ENCODE measurements around the gene DGKQ. TPM values are rescaled to one million over a fixed set of nuclear protein-coding genes. Genes with fewer than 3 reads are reported as not detected.

The DGKQ gene
- total and polyA plus RNA-seq, 2 of the 13 experiments (the other 11 are each of a cell fraction or from before 2014, with no cell fraction given) = 4.5 to 7.2 TPM

GRCh38 chr4:993111-994029, 20.0 kb upstream of the DGKQ start, which contains the start of gene SLC26A1 (continued):
- TF ChIP-seq ZNF782 (CRISPR knock-in tag; IDR thresholded peaks at IDR 0.05; ENCODE audit: borderline replicate concordance) (no peak), CTCF (CRISPR knock-in tag; IDR thresholded peaks at IDR 0.05) (peak; percentile 54), TIGD3 (CRISPR knock-in tag; IDR thresholded peaks at IDR 0.05; ENCODE audit: borderline replicate concordance) (no peak), CCAR2 (optimal IDR thresholded peaks at IDR 0.05; ENCODE audit: low read depth, low read length) (no peak), NAIF1 (CRISPR knock-in tag; IDR thresholded peaks at IDR 0.05; ENCODE audit: borderline replicate concordance) (no peak), HOXA7 (CRISPR knock-in tag; IDR thresholded peaks at IDR 0.05) (no peak), ZNF572 (CRISPR knock-in tag; IDR thresholded peaks at IDR 0.05) (no peak), ZNF703 (CRISPR knock-in tag; IDR thresholded peaks at IDR 0.05; ENCODE audit: borderline replicate concordance) (no peak; the same call in 1 of the 2 replicates), PAF1 (CRISPR knock-in tag; IDR thresholded peaks at IDR 0.05) (no peak), ZFP90 (CRISPR knock-in tag; IDR thresholded peaks at IDR 0.05; ENCODE audit: borderline replicate concordance) (no peak), ZMAT5 (CRISPR knock-in tag; IDR thresholded peaks at IDR 0.05; ENCODE audit: borderline replicate concordance, low read depth) (0 out of 2 replicates have a peak, but pooled peaks have one; percentile 45), THYN1 (CRISPR knock-in tag; IDR thresholded peaks at IDR 0.05; ENCODE audit: borderline replicate concordance, low read depth) (no peak), MTERF4 (CRISPR knock-in tag; IDR thresholded peaks at IDR 0.05) (no peak), ZNF383 (CRISPR knock-in tag; IDR thresholded peaks at IDR 0.05; ENCODE audit: borderline replicate concordance) (no peak), ZNF674 (CRISPR knock-in tag; IDR thresholded peaks at IDR 0.05; ENCODE audit: low read depth) (no peak), TRIM22 (IDR thresholded peaks at IDR 0.05) (no peak), ATF7 (IDR thresholded peaks at IDR 0.05) (no peak), ATF7 (CRISPR knock-in tag; IDR thresholded peaks at IDR 0.05) (no peak), ZNF790 (CRISPR knock-in tag; IDR thresholded peaks at IDR 0.05; ENCODE audit: borderline replicate concordance) (0 out of 2 replicates have a peak, but pooled peaks have one; percentile 0), NCOA5 (CRISPR knock-in tag; IDR thresholded peaks at IDR 0.05) (no peak), ZNF382 (CRISPR knock-in tag; IDR thresholded peaks at IDR 0.05; ENCODE audit: borderline replicate concordance) (no peak), SUZ12 (IDR thresholded peaks at IDR 0.05; ENCODE audit: low read depth, low read length) (no peak), RFX1 (IDR thresholded peaks at IDR 0.05) (no peak)
